HepG2 (cell line): ENCODE measurements around the gene RABL2B. TPM values are rescaled to one million over a fixed set of nuclear protein-coding genes. Genes with fewer than 3 reads are reported as not detected.

Source experiments
- ATAC-seq: fragments of 200-7000 bp; cut with Tn5 transposase; 3 replicates; pipeline ENCODE4 v1.9.1; 2020; ENCODE audit warnings: mild to moderate bottlenecking, moderate library complexity
- BruUV-seq: library from RNA; stranded (reverse); fragments of 400-500 nt; replicated peaks from 2 replicates; lab custom pipeline; 2021; lab: Mats Ljungman, UMichigan
- CTCF ChIA-PET: fragments of 300-600 bp; formaldehyde crosslinking; extraction: SDS; loops from one replicate; lab custom pipeline; 2021; ENCODE audit warnings: low total read pairs, inconsistent platforms, low intra/inter-chr PET ratio; lab: Yijun Ruan, JAX
- POLR2A ChIA-PET: fragments of 350-600 bp; sonication (Branson Sonifier 250); formaldehyde crosslinking; loops from one replicate; lab custom pipeline; 2020; ENCODE audit warnings: antibody characterized with exemption, inconsistent platforms; lab: Yijun Ruan, JAX
- DNase-seq: peaks from one replicate; pipeline ENCODE4 v3.0.0-alpha.2; 2015; ENCODE audit warnings: low spot score
- FAIRE-seq: peaks from 3 replicates; lab custom pipeline; 2011; peaks lifted over from hg19 to GRCh38; lab: Jason Lieb, UNC
- H2AFZ ChIP-seq: one replicate; pipeline ENCODE4 v1.6.1; 2011; ENCODE audit warnings: low read length, inconsistent platforms
- H3K27ac ChIP-seq: fragments of 300-600 bp; 3 replicates; pipeline ENCODE4 v1.8.0; 2011; ENCODE audit warnings: mixed run types, mild to moderate bottlenecking, mixed read lengths, low read length, inconsistent platforms; ENCODE audit not compliant: insufficient read depth; ENCODE audit errors: extremely low read length
- H3K27me3 ChIP-seq, 2 experiments: fragments of 200-600 bp in 1 of 2; 2 replicates in 1 of 2; 3 replicates in 1 of 2; pipeline versions ENCODE4 v1.6.0 to v1.8.0; 2011; ENCODE audit warnings: low read length in 2 of 2, mild to moderate bottlenecking in 2 of 2, moderate library complexity in 2 of 2, inconsistent platforms in 1 of 2; ENCODE audit not compliant: insufficient read depth in 2 of 2, control insufficient read depth in 1 of 2
- H3K36me3 ChIP-seq, 2 experiments: fragments of 200-600 bp in 1 of 2; replicated peaks in 1 of 2; 2 replicates in 1 of 2; 3 replicates in 1 of 2; pipeline versions ENCODE4 v1.5.1 to v1.8.0; 2011; ENCODE audit warnings: low read length in 2 of 2, inconsistent platforms in 1 of 2; ENCODE audit not compliant: insufficient read depth in 2 of 2, control insufficient read depth in 1 of 2
- H3K4me1 ChIP-seq: 2 replicates; pipeline ENCODE4 v1.5.1; 2012; ENCODE audit warnings: low read length, inconsistent platforms; ENCODE audit not compliant: insufficient read depth
- H3K4me2 ChIP-seq: 2 replicates; pipeline ENCODE4 v1.6.0; 2011; ENCODE audit warnings: low read depth, low read length, inconsistent platforms
- H3K4me3 ChIP-seq, 3 experiments: fragments of 200-600 bp in 1 of 3; sonication (generic), shearing (Covaris generic) in 1 of 3; replicated peaks in 1 of 3; 2 replicates each; pipeline ENCODE4 v1.5.1; 2011 to 2016; ENCODE audit warnings: low read length in 3 of 3, inconsistent platforms in 2 of 3, low read depth in 2 of 3, mild to moderate bottlenecking in 2 of 3, control low read depth in 1 of 3, mixed read lengths in 1 of 3; ENCODE audit not compliant: insufficient read depth in 1 of 3
- H3K79me2 ChIP-seq: one replicate; pipeline ENCODE4 v1.6.1; 2011; ENCODE audit warnings: low read length, inconsistent platforms; ENCODE audit not compliant: insufficient read depth
- H3K9ac ChIP-seq: 2 replicates; pipeline ENCODE4 v1.6.0; 2011; ENCODE audit warnings: mild to moderate bottlenecking, low read depth, low read length, inconsistent platforms; ENCODE audit not compliant: insufficient read depth
- H3K9me3 ChIP-seq: 2 replicates; pipeline ENCODE4 v1.5.1; 2012; ENCODE audit warnings: mild to moderate bottlenecking, low read length
- H4K20me1 ChIP-seq: 2 replicates; pipeline ENCODE4 v1.6.0; 2011; ENCODE audit warnings: inconsistent platforms, mild to moderate bottlenecking, low read length, moderate library complexity; ENCODE audit not compliant: insufficient read depth
- AGO2 ChIP-seq: fragments of 200-400 bp; formaldehyde crosslinking; optimal IDR thresholded peaks from 2 replicates; pipeline ENCODE3; 2017; ENCODE audit warnings: mild to moderate bottlenecking, low read depth, low read length, moderate library complexity
- BCL6 ChIP-seq: IDR thresholded peaks from 2 replicates; pipeline ENCODE4 v1.6.1; 2016; ENCODE audit warnings: missing genetic modification reagents, missing compliant biosample characterization
- FOXA3 ChIP-seq: IDR thresholded peaks from 2 replicates; pipeline ENCODE4 v1.6.1; 2016; ENCODE audit warnings: missing genetic modification reagents, missing compliant biosample characterization
- HMGA1 ChIP-seq: sonication (generic); formaldehyde crosslinking; conservative IDR thresholded peaks from 2 replicates; pipeline ENCODE4 v1.4.0; 2020; ENCODE audit warnings: missing genetic modification reagents
- NFE2 ChIP-seq: sonication (generic); formaldehyde crosslinking; IDR thresholded peaks from 2 replicates; pipeline ENCODE4 v1.4.0; 2020; ENCODE audit warnings: missing genetic modification reagents
- SRSF4 ChIP-seq: fragments of 200-400 bp; formaldehyde crosslinking; IDR thresholded peaks from one replicate; pipeline ENCODE4 v1.6.1; 2018; ENCODE audit warnings: mild to moderate bottlenecking, low read depth, low read length, moderate library complexity; ENCODE audit not compliant: poor library complexity, severe bottlenecking
- XRCC5 ChIP-seq: fragments of 200-400 bp; formaldehyde crosslinking; optimal IDR thresholded peaks from 2 replicates; pipeline ENCODE3; 2017; ENCODE audit warnings: mild to moderate bottlenecking, low read length
- ZMYM3 ChIP-seq: sonication (generic); formaldehyde crosslinking; IDR thresholded peaks from 2 replicates; pipeline ENCODE4 v1.5.1; 2020; ENCODE audit warnings: mild to moderate bottlenecking, missing genetic modification reagents
- ZNF335 ChIP-seq: sonication (generic); formaldehyde crosslinking; IDR thresholded peaks from 2 replicates; pipeline ENCODE4 v1.4.0; 2020; ENCODE audit warnings: missing genetic modification reagents
- ZNF569 ChIP-seq: sonication (generic); formaldehyde crosslinking; IDR thresholded peaks from 2 replicates; pipeline ENCODE4 v1.5.0; 2020; ENCODE audit warnings: mild to moderate bottlenecking, missing genetic modification reagents, moderate library complexity, borderline replicate concordance
- ZNF605 ChIP-seq: sonication (generic); formaldehyde crosslinking; IDR thresholded peaks from 2 replicates; pipeline ENCODE4 v1.8.0; 2022; ENCODE audit warnings: mild to moderate bottlenecking, missing genetic modification reagents
- ZNF780A ChIP-seq: sonication (generic); formaldehyde crosslinking; IDR thresholded peaks from 2 replicates; pipeline ENCODE4 v1.8.0; 2022; ENCODE audit warnings: mild to moderate bottlenecking, missing genetic modification reagents, moderate library complexity
- WGBS: methylation state at CpG from one replicate; pipeline ENCODE4 v1.1.6; 2017; ENCODE audit warnings: low lambda C conversion rate; 5-methylcytosine and 5-hydroxymethylcytosine counted together
- in situ Hi-C: cut with HindIII; loops from 2 replicates; pipeline ENCODE4 v1.10.0; 2017; ENCODE audit warnings: low pct_unique_long_range_greater_than_20kb; ENCODE audit not compliant: extremely low pct_ligation_motif_present
- intact Hi-C: fragments of 100-400 bp; cut with micrococcal nuclease; formaldehyde crosslinking; loops from one replicate; pipeline ENCODE4 v1.10.0; 2022; ENCODE audit not compliant: unreplicated experiment
- polyA plus RNA-seq, 8 experiments: library from polyadenylated mRNA; depleted of rRNA in 3 of 8; stranded (reverse) in 7 of 8; unstranded in 1 of 8; fragments of >200 nt; fragmentation: Illumina TruSeq in 4 of 8; extraction: Trizol in 4 of 8; gene quantifications; 2 replicates each; pipeline versions ENCODE4 v1.2.1 to v1.2.3, GENCODE V29; 2011 to 2016; ENCODE audit warnings: low read depth in 4 of 8, missing spikeins in 1 of 8, mixed read lengths in 1 of 8; ENCODE audit not compliant: insufficient read depth in 1 of 8
- total RNA-seq, 5 experiments: library from RNA; depleted of rRNA; stranded (reverse); fragments of >200 nt; fragmentation: Illumina TruSeq; extraction: Trizol; gene quantifications; 2 replicates each; pipeline ENCODE4 v1.2.3, GENCODE V29; 2016; ENCODE audit warnings: low read depth in 1 of 5
- TF ChIP-seq, protein P1 (sequence below): sonication (generic); formaldehyde crosslinking; IDR thresholded peaks from 2 replicates; pipeline ENCODE4 v1.5.0; 2020; ENCODE audit warnings: mild to moderate bottlenecking, missing genetic modification reagents
- TF ChIP-seq, protein P2 (sequence below): sonication (generic); formaldehyde crosslinking; IDR thresholded peaks from 2 replicates; pipeline ENCODE4 v1.4.0; 2020; ENCODE audit warnings: missing genetic modification reagents, borderline replicate concordance

The RABL2B gene
- total and polyA plus RNA-seq, 2 of the 13 experiments (the other 11 are each of a cell fraction or from before 2014, with no cell fraction given) = 8.0 to 27.9 TPM

DNA sequence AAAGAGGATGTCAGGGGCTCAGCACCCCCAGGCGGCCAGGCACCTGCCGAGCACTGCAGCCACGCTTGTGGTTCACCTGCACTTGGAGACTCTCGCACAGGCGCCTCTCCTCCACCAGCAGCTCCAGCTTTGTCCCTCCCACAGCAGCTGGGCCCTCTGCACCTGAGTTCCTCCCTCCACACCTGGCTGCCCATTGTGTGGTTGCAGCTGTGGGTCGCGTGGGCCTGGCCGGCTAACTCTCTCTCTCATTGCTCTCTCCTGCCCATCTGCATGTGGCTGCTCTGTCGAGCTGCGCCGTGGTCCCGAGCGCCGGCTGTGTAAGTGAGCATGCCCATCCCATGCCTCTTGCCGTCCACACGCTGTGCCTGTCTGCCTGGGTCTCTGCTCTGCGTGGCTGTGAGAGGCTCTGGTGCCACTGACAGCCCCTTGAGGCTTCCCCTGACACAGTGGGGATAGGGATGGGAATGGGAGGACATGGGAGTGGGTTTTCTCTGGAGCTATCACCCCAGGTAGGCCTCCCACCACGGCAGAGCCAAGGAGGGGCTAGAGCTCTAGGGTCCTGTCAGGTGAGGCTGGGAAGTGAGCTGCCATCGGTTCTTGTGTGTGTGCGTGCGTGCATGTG is 53.9 kb downstream of the RABL2B start:
- WGBS = 92% methylated on average over 13 of the region's 21 CpGs
- H3K4me1 ChIP-seq = peaks cover 10% of the 10 kb centered on the region; the same call in 1 of the 2 replicates
- BruUV-seq = no TSS peak
- no peak overlapping the region for H3K4me3 ChIP-seq
- H3K9ac ChIP-seq = no peak overlapping the region
- peaks cover 12 to 13% of the 10 kb centered on the region in 2 experiments; a peak in 4 of 5 replicates for H3K36me3 ChIP-seq
- no peak for FAIRE-seq
- POLR2A ChIA-PET = no interaction called here
- intact Hi-C loops = no loop called here
- no peak overlapping the region for H3K27ac ChIP-seq
- ATAC-seq = no peak
- in situ Hi-C loops = no loop called here
- CTCF ChIA-PET = no interaction called here
- no peak overlapping the region for H2AFZ ChIP-seq
- no peak for DNase-seq
- TF ChIP-seq ZNF780A (CRISPR knock-in tag) (no peak), AGO2 (peak; percentile 20)
- no peak overlapping the region for H3K4me2 ChIP-seq
- H3K9me3 ChIP-seq = no peaks in the 10 kb centered on the region
- H3K79me2 ChIP-seq = no peaks in the 10 kb centered on the region
- no peaks in the 10 kb centered on the region; a peak in 1 of 5 replicates for H3K27me3 ChIP-seq
- H4K20me1 ChIP-seq = no peaks in the 10 kb centered on the region; the same call in 1 of the 2 replicates

DNA sequence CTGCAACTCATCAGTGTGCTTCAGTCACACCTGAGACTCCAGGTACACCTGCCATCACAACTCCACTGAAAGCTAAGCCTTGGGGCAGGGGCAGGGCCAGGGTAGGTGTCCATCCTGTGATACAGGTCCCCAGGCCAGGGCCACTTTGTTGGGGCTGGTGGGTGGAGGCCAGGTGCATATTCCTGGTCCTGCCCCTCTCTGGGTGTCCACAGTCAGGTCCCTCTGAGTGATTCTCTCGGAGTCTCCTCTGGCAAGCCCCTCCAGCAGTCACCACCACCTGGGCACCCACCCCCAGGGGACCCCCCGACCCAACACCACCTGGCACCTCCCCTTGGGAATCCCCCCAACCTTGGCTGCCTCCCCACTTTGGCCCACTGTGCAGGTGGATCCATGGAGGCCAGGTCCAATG is 54.9 kb downstream of the RABL2B start:
- Histone ChIP-seq H3K36me3 (peaks cover 15 to 21% of the 10 kb centered on the region in 2 experiments), H3K4me3 (no peak overlapping the region), H4K20me1 (no peaks in the 10 kb centered on the region; the same call in 1 of the 2 replicates), H3K27me3 (no peaks in the 10 kb centered on the region), H3K27ac (no peak overlapping the region), H3K9me3 (no peaks in the 10 kb centered on the region), H3K79me2 (no peaks in the 10 kb centered on the region), H2AFZ (no peak overlapping the region), H3K9ac (no peak overlapping the region), H3K4me1 (peaks cover 10% of the 10 kb centered on the region; the same call in 1 of the 2 replicates), H3K4me2 (no peak overlapping the region)
- no CpG with 5 or more reads among the region's 2 CpGs for WGBS
- in situ Hi-C loops (no loop called here), intact Hi-C loops (no loop called here)
- ChIA-PET POLR2A (no interaction called here), CTCF (no interaction called here)
- DNase-seq (no peak), FAIRE-seq (no peak), ATAC-seq (no peak)
- no TSS peak for BruUV-seq
- TF ChIP-seq ZNF605 (CRISPR knock-in tag) (no peak), ZNF335 (no peak), FOXA3 (no peak), SRSF4 (no peak), XRCC5 (no peak), ZMYM3 (CRISPR knock-in tag) (no peak), NFE2 (CRISPR knock-in tag) (no peak), BCL6 (CRISPR knock-in tag) (no peak), HMGA1 (CRISPR knock-in tag) (no peak), ZNF569 (CRISPR knock-in tag) (no peak)
- TF ChIP-seq, protein P1, sequence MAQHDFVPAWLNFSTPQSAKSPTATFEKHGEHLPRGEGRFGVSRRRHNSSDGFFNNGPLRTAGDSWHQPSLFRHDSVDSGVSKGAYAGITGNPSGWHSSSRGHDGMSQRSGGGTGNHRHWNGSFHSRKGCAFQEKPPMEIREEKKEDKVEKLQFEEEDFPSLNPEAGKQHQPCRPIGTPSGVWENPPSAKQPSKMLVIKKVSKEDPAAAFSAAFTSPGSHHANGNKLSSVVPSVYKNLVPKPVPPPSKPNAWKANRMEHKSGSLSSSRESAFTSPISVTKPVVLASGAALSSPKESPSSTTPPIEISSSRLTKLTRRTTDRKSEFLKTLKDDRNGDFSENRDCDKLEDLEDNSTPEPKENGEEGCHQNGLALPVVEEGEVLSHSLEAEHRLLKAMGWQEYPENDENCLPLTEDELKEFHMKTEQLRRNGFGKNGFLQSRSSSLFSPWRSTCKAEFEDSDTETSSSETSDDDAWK (CRISPR knock-in tag) = no peak
- TF ChIP-seq, protein P2, sequence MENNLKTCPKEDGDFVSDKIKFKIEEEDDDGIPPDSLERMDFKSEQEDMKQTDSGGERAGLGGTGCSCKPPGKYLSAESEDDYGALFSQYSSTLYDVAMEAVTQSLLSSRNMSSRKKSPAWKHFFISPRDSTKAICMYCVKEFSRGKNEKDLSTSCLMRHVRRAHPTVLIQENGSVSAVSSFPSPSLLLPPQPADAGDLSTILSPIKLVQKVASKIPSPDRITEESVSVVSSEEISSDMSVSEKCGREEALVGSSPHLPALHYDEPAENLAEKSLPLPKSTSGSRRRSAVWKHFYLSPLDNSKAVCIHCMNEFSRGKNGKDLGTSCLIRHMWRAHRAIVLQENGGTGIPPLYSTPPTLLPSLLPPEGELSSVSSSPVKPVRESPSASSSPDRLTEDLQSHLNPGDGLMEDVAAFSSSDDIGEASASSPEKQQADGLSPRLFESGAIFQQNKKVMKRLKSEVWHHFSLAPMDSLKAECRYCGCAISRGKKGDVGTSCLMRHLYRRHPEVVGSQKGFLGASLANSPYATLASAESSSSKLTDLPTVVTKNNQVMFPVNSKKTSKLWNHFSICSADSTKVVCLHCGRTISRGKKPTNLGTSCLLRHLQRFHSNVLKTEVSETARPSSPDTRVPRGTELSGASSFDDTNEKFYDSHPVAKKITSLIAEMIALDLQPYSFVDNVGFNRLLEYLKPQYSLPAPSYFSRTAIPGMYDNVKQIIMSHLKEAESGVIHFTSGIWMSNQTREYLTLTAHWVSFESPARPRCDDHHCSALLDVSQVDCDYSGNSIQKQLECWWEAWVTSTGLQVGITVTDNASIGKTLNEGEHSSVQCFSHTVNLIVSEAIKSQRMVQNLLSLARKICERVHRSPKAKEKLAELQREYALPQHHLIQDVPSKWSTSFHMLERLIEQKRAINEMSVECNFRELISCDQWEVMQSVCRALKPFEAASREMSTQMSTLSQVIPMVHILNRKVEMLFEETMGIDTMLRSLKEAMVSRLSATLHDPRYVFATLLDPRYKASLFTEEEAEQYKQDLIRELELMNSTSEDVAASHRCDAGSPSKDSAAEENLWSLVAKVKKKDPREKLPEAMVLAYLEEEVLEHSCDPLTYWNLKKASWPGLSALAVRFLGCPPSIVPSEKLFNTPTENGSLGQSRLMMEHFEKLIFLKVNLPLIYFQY = no peak
